HEK293T (cell line): ENCODE measurements around the gene CD200R1L.

ENCODE experiments used
- ARNT ChIP-seq: fragments of 450-650 bp; IDR thresholded peaks from 2 replicates; pipeline ENCODE4 v1.6.1; 2017; ENCODE audit warnings: mild to moderate bottlenecking
- BHLHE40 ChIP-seq: fragments of 450-650 bp; IDR thresholded peaks from 2 replicates; pipeline ENCODE4 v1.6.1; 2016; ENCODE audit warnings: mild to moderate bottlenecking, moderate library complexity, borderline replicate concordance
- ELF4 ChIP-seq: fragments of 450-650 bp; IDR thresholded peaks from 2 replicates; pipeline ENCODE4 v1.6.1; 2017; ENCODE audit warnings: antibody characterized with exemption
- FOXA1 ChIP-seq: fragments of 450-650 bp; IDR thresholded peaks from 2 replicates; pipeline ENCODE4 v1.6.1; 2016; ENCODE audit warnings: mild to moderate bottlenecking
- FOXM1 ChIP-seq: fragments of 450-650 bp; IDR thresholded peaks from 2 replicates; pipeline ENCODE4 v1.6.1; 2017; ENCODE audit warnings: mild to moderate bottlenecking, borderline replicate concordance
- HDGF ChIP-seq: fragments of 450-650 bp; IDR thresholded peaks from 2 replicates; pipeline ENCODE4 v1.6.1; 2017; ENCODE audit warnings: antibody characterized with exemption, borderline replicate concordance
- NFRKB ChIP-seq: fragments of 450-650 bp; IDR thresholded peaks from 2 replicates; pipeline ENCODE4 v1.6.1; 2016; ENCODE audit warnings: mild to moderate bottlenecking, moderate library complexity
- SP1 ChIP-seq: fragments of 450-650 bp; IDR thresholded peaks from 2 replicates; pipeline ENCODE4 v1.6.1; 2017
- SUZ12 ChIP-seq: fragments of 450-650 bp; IDR thresholded peaks from 2 replicates; pipeline ENCODE4 v1.6.1; 2016; ENCODE audit warnings: mild to moderate bottlenecking
- ZNF384 ChIP-seq: fragments of 450-650 bp; IDR thresholded peaks from 2 replicates; pipeline ENCODE4 v1.6.1; 2016

DNA sequence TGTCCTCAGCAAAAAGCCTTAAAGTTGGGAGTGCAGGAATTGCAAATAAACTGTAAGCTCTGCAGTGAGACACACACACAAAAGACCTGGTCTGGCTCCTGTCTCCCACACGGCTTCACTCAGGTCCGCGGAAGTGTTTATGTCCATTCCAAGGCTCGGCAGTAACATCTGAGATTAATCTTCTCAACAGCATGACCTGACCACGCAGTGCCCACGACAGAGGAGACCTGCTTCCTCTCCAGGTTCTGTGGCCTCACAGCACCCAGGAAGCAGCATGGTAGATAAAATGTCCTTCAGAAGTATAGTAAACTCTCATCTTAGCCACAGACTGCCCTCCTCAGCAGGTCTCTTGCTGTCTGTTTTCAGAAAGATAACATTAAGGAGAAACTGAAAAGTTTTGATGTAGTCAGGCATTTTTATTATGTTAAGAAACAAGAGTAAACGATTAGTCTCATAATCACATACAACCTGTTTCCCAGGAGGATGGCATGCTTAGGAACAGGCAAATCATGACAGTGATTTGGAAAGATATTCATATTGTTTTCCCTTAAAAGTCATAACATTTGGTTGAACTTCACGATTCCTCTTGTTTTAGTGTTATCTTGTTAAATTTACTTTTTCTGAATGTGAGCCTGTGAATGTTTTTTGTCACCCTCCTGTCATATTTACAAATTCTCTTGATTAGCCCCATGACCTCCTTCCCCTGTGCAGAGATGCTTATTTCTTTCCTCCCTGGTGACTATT is 34.6 kb downstream of the CD200R1L start:
- TF ChIP-seq ARNT (no peak), FOXA1 (no peak), SP1 (no peak), HDGF (no peak), ZNF384 (no peak), NFRKB (no peak), ELF4 (no peak), SUZ12 (no peak), FOXM1 (no peak), BHLHE40 (no peak)
